H1 (cell line): ENCODE data around the gene SFMBT2. TPM values are rescaled to one million over a fixed set of nuclear protein-coding genes. Genes with fewer than 3 reads are reported as not detected.

Source experiments
- CTCF ChIA-PET: fragments of 300-600 bp; sonication (Branson Sonifier 250); formaldehyde crosslinking; loops from one replicate; lab custom pipeline; 2021; ENCODE audit not compliant: partially characterized antibody; lab: Charles Lee
- POLR2A ChIA-PET: fragments of 300-600 bp; sonication (Branson Sonifier 250); formaldehyde crosslinking; loops from one replicate; lab custom pipeline; 2021; ENCODE audit warnings: inconsistent platforms; ENCODE audit not compliant: partially characterized antibody; lab: Charles Lee
- DNase-seq, 2 experiments: peaks; one replicate each; pipeline versions ENCODE4 v3.0.0 to v3.0.0-alpha.2; 2010 to 2022; ENCODE audit warnings: low spot score in 2 of 2, low read depth in 1 of 2, mixed read lengths in 1 of 2
- FAIRE-seq: peaks from 2 replicates; lab custom pipeline; 2011; peaks lifted over from hg19 to GRCh38; lab: Jason Lieb, UNC
- H2AFZ ChIP-seq: 2 replicates; pipeline ENCODE4 v1.8.1; 2012; ENCODE audit warnings: low read length, inconsistent platforms
- H2AK5ac ChIP-seq: 2 replicates; pipeline ENCODE4 v1.6.1; 2013; ENCODE audit warnings: low read depth, low read length
- H2BK120ac ChIP-seq: replicated peaks from 2 replicates; pipeline ENCODE3; 2013; ENCODE audit warnings: low read depth, low read length, inconsistent platforms
- H2BK12ac ChIP-seq: 2 replicates; pipeline ENCODE4 v1.6.1; 2013; ENCODE audit warnings: low read depth, low read length
- H2BK15ac ChIP-seq: 2 replicates; pipeline ENCODE4 v1.6.1; 2013; ENCODE audit warnings: low read length
- H2BK20ac ChIP-seq: 2 replicates; pipeline ENCODE4 v1.6.1; 2013; ENCODE audit warnings: low read length
- H2BK5ac ChIP-seq: 2 replicates; pipeline ENCODE4 v1.6.1; 2013; ENCODE audit warnings: low read depth, low read length
- H3K14ac ChIP-seq: 2 replicates; pipeline ENCODE4 v1.6.1; 2013; ENCODE audit warnings: inconsistent platforms; ENCODE audit not compliant: insufficient read length
- H3K18ac ChIP-seq: 2 replicates; pipeline ENCODE4 v1.6.1; 2013; ENCODE audit warnings: low read length; ENCODE audit errors: extremely low read depth
- H3K23ac ChIP-seq: 2 replicates; pipeline ENCODE4 v1.6.1; 2013; ENCODE audit warnings: inconsistent platforms; ENCODE audit not compliant: insufficient read length
- H3K23me2 ChIP-seq: 2 replicates; pipeline ENCODE4 v1.6.1; 2013; ENCODE audit warnings: low read depth, low read length
- H3K27ac ChIP-seq: 2 replicates; pipeline ENCODE4 v1.6.1; 2011; ENCODE audit warnings: low read depth, low read length, inconsistent platforms
- H3K27me3 ChIP-seq, 4 experiments: replicated peaks in 1 of 4; 1 replicate in 1 of 4; 2 replicates in 3 of 4; pipeline versions ENCODE4 v1.6.1 to v1.8.1; 2011 to 2013; ENCODE audit warnings: low read length in 3 of 4, mild to moderate bottlenecking in 3 of 4, inconsistent platforms in 2 of 4, mixed read lengths in 2 of 4, moderate library complexity in 1 of 4; ENCODE audit not compliant: control insufficient read depth in 3 of 4, insufficient read depth in 3 of 4; ENCODE audit errors: extremely low read depth in 1 of 4
- H3K36me3 ChIP-seq, 4 experiments: 2 replicates each; pipeline versions ENCODE4 v1.6.1 to v1.8.1; 2011 to 2013; ENCODE audit warnings: mild to moderate bottlenecking in 4 of 4, low read length in 3 of 4, moderate library complexity in 2 of 4, control low read depth in 1 of 4, inconsistent platforms in 1 of 4; ENCODE audit not compliant: insufficient read depth in 4 of 4, control insufficient read depth in 2 of 4
- H3K4ac ChIP-seq: replicated peaks from 2 replicates; pipeline ENCODE3; 2013; ENCODE audit warnings: low read length, low read depth, mixed read lengths, inconsistent platforms; ENCODE audit not compliant: insufficient read length
- H3K4me1 ChIP-seq, 4 experiments: replicated peaks in 1 of 4; 1 replicate in 1 of 4; 2 replicates in 3 of 4; pipeline versions ENCODE4 v1.6.1 to v1.8.1; 2011 to 2013; ENCODE audit warnings: low read length in 3 of 4, inconsistent platforms in 2 of 4, mixed read lengths in 1 of 4; ENCODE audit not compliant: insufficient read depth in 4 of 4, control insufficient read depth in 3 of 4
- H3K4me2 ChIP-seq, 2 experiments: 2 replicates each; pipeline versions ENCODE4 v1.6.1 to v1.8.1; 2011 to 2013; ENCODE audit warnings: low read depth in 2 of 2, low read length in 2 of 2, control low read depth in 1 of 2, inconsistent platforms in 1 of 2, mild to moderate bottlenecking in 1 of 2; ENCODE audit not compliant: insufficient read depth in 1 of 2
- H3K4me3 ChIP-seq, 4 experiments: fragments of 200-600, 300-600 bp in 1 of 4; sonication (generic), shearing (Covaris generic), sonication (Bioruptor Twin) in 1 of 4; 2 replicates each; pipeline versions ENCODE4 v1.5.1 to v1.8.1; 2011 to 2016; ENCODE audit warnings: low read length in 4 of 4, low read depth in 3 of 4, control low read depth in 2 of 4, inconsistent platforms in 2 of 4, mild to moderate bottlenecking in 2 of 4, mixed read lengths in 1 of 4, moderate library complexity in 1 of 4; ENCODE audit not compliant: insufficient read depth in 2 of 4; ENCODE audit errors: extremely low read depth in 1 of 4
- H3K56ac ChIP-seq: replicated peaks from 2 replicates; pipeline ENCODE3; 2013; ENCODE audit warnings: low read depth, mild to moderate bottlenecking, mixed read lengths, low read length, inconsistent platforms; ENCODE audit not compliant: insufficient read length
- H3K79me1 ChIP-seq: 2 replicates; pipeline ENCODE4 v1.6.1; 2013; ENCODE audit warnings: low read depth, low read length, control low read depth
- H3K79me2 ChIP-seq, 2 experiments: 2 replicates each; pipeline versions ENCODE4 v1.6.1 to v1.8.1; 2012 to 2013; ENCODE audit warnings: low read length in 2 of 2, mild to moderate bottlenecking in 2 of 2, inconsistent platforms in 1 of 2; ENCODE audit not compliant: insufficient read depth in 2 of 2, control insufficient read depth in 1 of 2
- H3K9ac ChIP-seq, 4 experiments: replicated peaks in 1 of 4; 1 replicate in 1 of 4; 2 replicates in 3 of 4; pipeline versions ENCODE4 v1.6.1 to v1.8.1; 2011 to 2013; ENCODE audit warnings: low read depth in 3 of 4, low read length in 3 of 4, control low read depth in 2 of 4, mild to moderate bottlenecking in 2 of 4, moderate library complexity in 2 of 4, inconsistent platforms in 1 of 4; ENCODE audit errors: extremely low read depth in 1 of 4
- H3K9me3 ChIP-seq, 2 experiments: 2 replicates each; pipeline versions ENCODE4 v1.6.1 to v1.8.1; 2012 to 2013; ENCODE audit warnings: mild to moderate bottlenecking in 2 of 2, moderate library complexity in 2 of 2, control low read depth in 1 of 2, inconsistent platforms in 1 of 2, low read depth in 1 of 2, low read length in 1 of 2, mixed read lengths in 1 of 2; ENCODE audit not compliant: insufficient read depth in 2 of 2
- H4K20me1 ChIP-seq, 2 experiments: replicated peaks in 1 of 2; 2 replicates each; pipeline versions ENCODE3 to v1.8.1; 2011 to 2013; ENCODE audit warnings: inconsistent platforms in 2 of 2, low read length in 2 of 2, mild to moderate bottlenecking in 1 of 2; ENCODE audit not compliant: insufficient read depth in 2 of 2, control insufficient read depth in 1 of 2
- H4K5ac ChIP-seq: 2 replicates; pipeline ENCODE4 v1.6.1; 2013; ENCODE audit warnings: low read length, low read depth, mixed read lengths, inconsistent platforms; ENCODE audit not compliant: insufficient read length
- H4K8ac ChIP-seq: 2 replicates; pipeline ENCODE4 v1.8.0; 2013; ENCODE audit warnings: mild to moderate bottlenecking, moderate library complexity, low read length, inconsistent platforms; ENCODE audit not compliant: insufficient read depth; ENCODE audit errors: extremely low read depth
- H4K91ac ChIP-seq: replicated peaks from 2 replicates; pipeline ENCODE3; 2013; ENCODE audit warnings: low read length, mixed read lengths, inconsistent platforms; ENCODE audit not compliant: insufficient read length
- ATF2 ChIP-seq: IDR thresholded peaks from 2 replicates; pipeline ENCODE4 v1.6.1; 2012; ENCODE audit warnings: low read length, inconsistent platforms
- POU5F1 ChIP-seq: IDR thresholded peaks from 2 replicates; pipeline ENCODE4 v1.6.1; 2011; ENCODE audit warnings: low read depth, mild to moderate bottlenecking, low read length, moderate library complexity
- WGBS, 2 experiments: shearing (Covaris generic) in 1 of 2; methylation state at CpG; one replicate each; pipeline versions ENCODE4 v1.1.6 to v1.1.7; 2013 to 2015; ENCODE audit warnings: low lambda C conversion rate in 2 of 2, mixed read lengths in 2 of 2, inconsistent platforms in 1 of 2, low coverage in 1 of 2, missing lambda C conversion rate in 1 of 2; ENCODE audit not compliant: insufficient replicate concordance in 2 of 2, insufficient coverage in 1 of 2, insufficient read length in 1 of 2; ENCODE audit errors: extremely low coverage in 1 of 2, missing lambda C conversion rate in 1 of 2; 5-methylcytosine and 5-hydroxymethylcytosine counted together
- polyA plus RNA-seq, 7 experiments: library from polyadenylated mRNA; depleted of rRNA in 3 of 7; stranded (reverse) in 5 of 7; unstranded in 2 of 7; fragments of >200 nt in 5 of 7; fragments of 200-250 nt in 2 of 7; gene quantifications; 1 replicate in 5 of 7; 2 replicates in 1 of 7; 4 replicates in 1 of 7; pipeline versions ENCODE4 v1.2.1 to v1.2.3, GENCODE V29; 2011 to 2013; ENCODE audit warnings: missing spikeins in 2 of 7, mixed read lengths in 2 of 7
- total RNA-seq: library from RNA; stranded (reverse); fragmentation: NEBNext Ultra II Directional; extraction: Animal tissue kit (Norgen Biotek cat#: 25700); gene quantifications from 2 replicates; pipeline ENCODE4 v1.2.1, GENCODE V29; 2021

The SFMBT2 gene
- total and polyA plus RNA-seq, 2 of the 8 experiments (the other 6 are each of a cell fraction or from before 2014, with no cell fraction given) = 2.9 to 11.0 TPM

DNA sequence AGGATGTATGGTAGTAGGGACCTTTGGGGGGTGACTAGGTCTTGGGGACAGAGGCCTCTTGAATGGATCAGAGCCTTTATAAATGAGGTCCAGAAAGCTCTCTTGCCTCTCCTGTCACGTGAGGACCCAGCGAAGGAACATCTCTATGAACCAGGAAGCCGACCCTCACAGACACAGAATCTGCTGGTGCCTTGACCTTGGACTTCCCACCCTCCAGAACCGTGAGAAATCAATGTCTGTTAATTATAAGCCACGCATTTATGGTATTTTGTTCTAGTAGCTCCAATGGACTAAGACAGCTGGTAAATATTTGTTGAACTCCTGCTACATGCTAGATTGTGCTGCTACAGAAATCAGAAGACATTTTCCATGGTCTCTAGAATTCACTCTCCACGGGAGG is 276.9 kb downstream of the SFMBT2 start:
- Histone ChIP-seq H3K36me3 (no peaks in the 10 kb centered on the region), H3K18ac (no peak overlapping the region), H2BK12ac (no peak overlapping the region), H2BK5ac (no peak overlapping the region), H2BK20ac (no peak overlapping the region), H3K9ac (no peak overlapping the region), H3K56ac (no peak overlapping the region), H3K9me3 (0 out of 4 replicates have a peak, but pooled peaks cover 0 to 2% of the 10 kb centered on the region in 2 experiments), H3K4me3 (no peak overlapping the region), H3K79me2 (no peaks in the 10 kb centered on the region), H3K27me3 (peaks cover 0 to 1% (median 0%) of the 10 kb centered on the region in 4 experiments; a peak in 1 of 7 replicates), H3K4ac (no peak overlapping the region), H3K27ac (no peak overlapping the region), H3K23ac (no peak overlapping the region), H3K23me2 (no peaks in the 10 kb centered on the region), H4K5ac (no peak overlapping the region), H4K91ac (no peak overlapping the region), H2BK15ac (no peak overlapping the region), H4K20me1 (no peaks in the 10 kb centered on the region), H3K4me2 (no peak overlapping the region), H2AFZ (no peak overlapping the region), H4K8ac (no peak overlapping the region), H3K14ac (no peak overlapping the region), H2AK5ac (no peak overlapping the region), H2BK120ac (no peak overlapping the region), H3K4me1 (no peaks in the 10 kb centered on the region), H3K79me1 (no peaks in the 10 kb centered on the region)
- WGBS, 2 experiments = 94% methylated on average over 6 of the region's 6 CpGs; no CpG with 5 or more reads in 1 of the 2 experiments
- CTCF ChIA-PET = interaction anchor here (0.6 to 1.8 kb wide), 4 partner anchors 11 to 32 kb away, joined by 3 to 11 read pairs (median 4); no protein-coding TSS in a partner anchor
- TF ChIP-seq POU5F1 = no peak
- no peak for TF ChIP-seq ATF2
- FAIRE-seq = no peak
- POLR2A ChIA-PET = no interaction called here
- DNase-seq = no peak
